NB4 (cell line): ENCODE data around the gene PNMA1.

ENCODE experiments used
- DNase-seq: peaks from one replicate; pipeline ENCODE4 v3.0.0; 2010; ENCODE audit warnings: low read depth
- H3K4me3 ChIP-seq: one replicate; pipeline ENCODE4 v1.5.1; 2011; ENCODE audit warnings: mild to moderate bottlenecking, low read depth, low read length, moderate library complexity
- CTCF ChIP-seq: IDR thresholded peaks from one replicate; pipeline ENCODE4 v1.5.1; 2012; ENCODE audit warnings: low read depth, low read length
- MAX ChIP-seq: IDR thresholded peaks from 2 replicates; pipeline ENCODE4 v1.6.1; 2011; ENCODE audit warnings: low read depth, low read length
- MYC ChIP-seq: IDR thresholded peaks from 2 replicates; pipeline ENCODE4 v1.6.1; 2011; ENCODE audit warnings: low read depth, low read length
- POLR2A ChIP-seq: IDR thresholded peaks from 2 replicates; pipeline ENCODE4 v1.6.1; 2011; ENCODE audit warnings: mild to moderate bottlenecking; ENCODE audit not compliant: insufficient read length; ENCODE audit errors: extremely low read depth

Gene PNMA1

GRCh38 chr14:73745571-73746519, 31.7 kb upstream of the PNMA1 start:
- no peak for DNase-seq
- TF ChIP-seq CTCF (no peak), MYC (no peak), MAX (no peak), POLR2A (no peak)
- H3K4me3 ChIP-seq = no peak overlapping the region

GRCh38 chr14:73744874-73745529, 30.8 kb upstream of the PNMA1 start:
- DNase-seq = no peak
- TF ChIP-seq MYC = no peak
- no peak for TF ChIP-seq CTCF
- no peak for TF ChIP-seq MAX
- no peak for TF ChIP-seq POLR2A
- H3K4me3 ChIP-seq = no peak overlapping the region

GRCh38 chr14:73744175-73744867, 30.1 kb upstream of the PNMA1 start:
- TF ChIP-seq CTCF (no peak), MAX (no peak), POLR2A (no peak)

GRCh38 chr14:73743431-73743931, 29.3 kb upstream of the PNMA1 start:
- peak overlapping the region; percentile 48 for H3K4me3 ChIP-seq
- DNase-seq = peak; percentile 95
- TF ChIP-seq POLR2A (no peak), MYC (peak; percentile 58), MAX (peak; percentile 54; the same call in 1 of the 2 replicates)

More at GRCh38 chr14:73744175-73744867, 30.1 kb upstream of the PNMA1 start:
- DNase-seq = no peak
- H3K4me3 ChIP-seq = peak overlapping the region; percentile 28

- TF ChIP-seq POLR2A (no peak), MYC (no peak), CTCF (no peak), MAX (no peak)
- peak overlapping the region; percentile 48 for H3K4me3 ChIP-seq
- no peak for DNase-seq
These were observed 28.5 kb upstream of the PNMA1 start for GRCh38 chr14:73742520-73743238.
